Trophoblast cell (in vitro differentiated cells and primary cell): ENCODE measurements around the gene RWDD3.

Experiments
- DNase-seq, 2 donors: peaks; one replicate each; pipeline ENCODE4 v3.0.0-alpha.2; 2016
- H2AFZ ChIP-seq: 2 replicates; pipeline ENCODE4 v1.6.1; 2013; ENCODE audit warnings: low read length, moderate library complexity, mild to moderate bottlenecking; ENCODE audit not compliant: insufficient read depth, poor library complexity
- H2AK5ac ChIP-seq: 2 replicates; pipeline ENCODE4 v1.6.1; 2013; ENCODE audit warnings: mild to moderate bottlenecking, low read length
- H2BK120ac ChIP-seq: 2 replicates; pipeline ENCODE4 v1.6.1; 2013; ENCODE audit warnings: low read length, mild to moderate bottlenecking, moderate library complexity; ENCODE audit not compliant: insufficient read depth, poor library complexity
- H2BK12ac ChIP-seq: 2 replicates; pipeline ENCODE4 v1.6.1; 2013; ENCODE audit warnings: mild to moderate bottlenecking, low read length, moderate library complexity
- H2BK5ac ChIP-seq: 2 replicates; pipeline ENCODE4 v1.6.1; 2013; ENCODE audit warnings: low read length, low read depth, moderate library complexity, mild to moderate bottlenecking; ENCODE audit not compliant: poor library complexity
- H3K14ac ChIP-seq: 2 replicates; pipeline ENCODE4 v1.6.1; 2013; ENCODE audit warnings: mild to moderate bottlenecking, low read length
- H3K18ac ChIP-seq: 2 replicates; pipeline ENCODE4 v1.6.1; 2013; ENCODE audit warnings: mild to moderate bottlenecking, low read length
- H3K23ac ChIP-seq: 2 replicates; pipeline ENCODE4 v1.6.1; 2013; ENCODE audit warnings: low read length
- H3K27ac ChIP-seq: 2 replicates; pipeline ENCODE4 v1.5.1; 2013; ENCODE audit warnings: low read depth, mild to moderate bottlenecking, inconsistent platforms, low read length, moderate library complexity
- H3K27me3 ChIP-seq: 2 replicates; pipeline ENCODE4 v1.6.1; 2013; ENCODE audit warnings: inconsistent platforms, mild to moderate bottlenecking, low read length, moderate library complexity; ENCODE audit not compliant: insufficient read depth
- H3K36me3 ChIP-seq, 2 experiments: 1 replicate in 1 of 2; 2 replicates in 1 of 2; pipeline ENCODE4 v1.6.1; 2013; ENCODE audit warnings: low read length in 2 of 2, mild to moderate bottlenecking in 2 of 2, moderate library complexity in 1 of 2; ENCODE audit not compliant: insufficient read depth in 2 of 2, control insufficient read depth in 1 of 2
- H3K4ac ChIP-seq: 2 replicates; pipeline ENCODE4 v1.6.1; 2013; ENCODE audit warnings: low read depth, mild to moderate bottlenecking, low read length, moderate library complexity
- H3K4me1 ChIP-seq, 2 experiments: 1 replicate in 1 of 2; 2 replicates in 1 of 2; pipeline ENCODE4 v1.6.1; 2013; ENCODE audit warnings: low read length in 2 of 2, mild to moderate bottlenecking in 2 of 2, moderate library complexity in 1 of 2; ENCODE audit not compliant: insufficient read depth in 2 of 2, control insufficient read depth in 1 of 2
- H3K4me2 ChIP-seq: 2 replicates; pipeline ENCODE4 v1.6.1; 2013; ENCODE audit warnings: inconsistent platforms, mild to moderate bottlenecking, low read length, moderate library complexity
- H3K4me3 ChIP-seq: 2 replicates; pipeline ENCODE4 v1.5.1; 2013; ENCODE audit warnings: mild to moderate bottlenecking, low read depth, low read length, inconsistent platforms
- H3K79me1 ChIP-seq: one replicate; pipeline ENCODE4 v1.6.1; 2013; ENCODE audit warnings: low read length
- H3K79me2 ChIP-seq: 2 replicates; pipeline ENCODE4 v1.6.1; 2013; ENCODE audit warnings: low read length, mild to moderate bottlenecking; ENCODE audit not compliant: control insufficient read depth, insufficient read depth, poor library complexity
- H3K9ac ChIP-seq: 2 replicates; pipeline ENCODE4 v1.6.1; 2013; ENCODE audit warnings: mild to moderate bottlenecking, low read length
- H3K9me3 ChIP-seq: 2 replicates; pipeline ENCODE4 v1.6.1; 2013; ENCODE audit warnings: low read depth, mild to moderate bottlenecking, control low read depth, inconsistent platforms, low read length; ENCODE audit not compliant: insufficient read depth
- H4K12ac ChIP-seq: 2 replicates; pipeline ENCODE4 v1.6.1; 2013; ENCODE audit warnings: low read depth, mild to moderate bottlenecking, low read length, moderate library complexity
- H4K8ac ChIP-seq: 2 replicates; pipeline ENCODE4 v1.6.1; 2013; ENCODE audit warnings: low read depth, mild to moderate bottlenecking, low read length, moderate library complexity
- H4K91ac ChIP-seq: one replicate; pipeline ENCODE4 v1.6.1; 2013; ENCODE audit warnings: low read depth, mild to moderate bottlenecking, low read length, moderate library complexity
- WGBS: extraction: QIAGEN DNeasy Blood & Tissue Kit; methylation state at CpG from one replicate; pipeline ENCODE4 v1.1.7; 2013; ENCODE audit warnings: missing lambda C conversion rate; ENCODE audit not compliant: insufficient read length, insufficient coverage; ENCODE audit errors: extremely low coverage; 5-methylcytosine and 5-hydroxymethylcytosine counted together

The RWDD3 gene

DNA sequence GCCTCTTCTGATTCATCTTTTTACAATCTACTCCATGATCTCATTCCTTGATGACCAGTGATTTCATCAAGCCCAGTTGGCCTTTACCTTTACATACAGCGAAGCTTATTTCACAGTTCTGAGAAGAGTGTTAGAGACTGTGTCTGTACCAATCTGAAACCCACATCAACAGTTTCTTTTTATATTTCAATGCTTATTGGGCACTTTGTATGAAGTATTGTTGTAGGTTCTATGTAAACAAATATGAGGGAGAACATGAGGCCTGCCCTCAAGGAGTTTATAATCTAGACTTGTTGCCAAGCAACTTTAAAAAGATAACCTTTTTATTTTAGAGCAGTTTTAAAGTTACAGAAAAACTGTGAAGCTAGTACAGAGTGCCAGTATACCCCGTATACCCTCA is 27.5 kb upstream of the RWDD3 start:
- peak in 1 of 2 donors; percentile 3 for DNase-seq
- Histone ChIP-seq H3K23ac (no peak overlapping the region), H4K12ac (no peak overlapping the region)

DNA sequence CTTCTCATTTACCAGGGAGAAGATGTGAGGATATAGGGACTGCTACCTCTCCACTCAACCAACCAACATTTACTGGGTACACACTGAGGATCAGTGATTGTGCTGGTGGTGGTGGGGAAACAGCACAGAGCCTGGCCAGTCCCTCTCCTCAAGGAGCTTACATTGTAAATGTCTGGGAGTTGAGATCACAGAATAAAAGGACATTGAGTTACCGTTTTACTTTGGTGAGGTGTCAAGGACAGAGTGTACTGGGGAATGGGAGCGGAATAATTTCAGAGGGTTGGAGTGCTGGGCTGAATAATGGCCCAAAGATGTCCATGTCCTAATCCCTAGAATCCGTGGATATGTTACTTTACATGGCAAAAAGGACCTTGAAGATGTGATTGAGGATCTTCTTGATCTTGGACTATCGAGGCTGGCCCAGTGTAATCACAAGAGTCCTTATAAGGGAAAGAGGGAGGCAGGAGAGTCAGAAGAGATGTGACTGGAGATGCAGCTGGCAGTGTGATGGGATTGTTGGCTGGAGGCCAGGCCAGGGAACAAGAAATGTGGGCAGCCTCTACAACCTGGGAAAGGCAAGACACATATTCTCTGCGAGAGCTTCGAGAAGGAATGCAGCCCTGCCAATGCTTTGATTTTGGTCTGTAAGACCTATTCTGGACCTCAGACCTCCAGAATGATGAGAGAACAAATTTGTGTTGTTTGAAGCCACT is 26.6 kb upstream of the RWDD3 start:
- Histone ChIP-seq H2AFZ (no peak overlapping the region), H3K4ac (no peak overlapping the region), H2BK12ac (no peak overlapping the region), H3K4me3 (no peak overlapping the region), H3K18ac (no peak overlapping the region), H3K4me1 (no peaks in the 10 kb centered on the region), H4K8ac (no peak overlapping the region), H2BK5ac (no peak overlapping the region), H2AK5ac (no peak overlapping the region), H3K36me3 (no peaks in the 10 kb centered on the region), H3K27me3 (no peaks in the 10 kb centered on the region), H2BK120ac (no peak overlapping the region), H4K12ac (no peak overlapping the region), H3K27ac (no peak overlapping the region), H3K9ac (no peak overlapping the region), H3K4me2 (no peak overlapping the region), H3K79me2 (no peaks in the 10 kb centered on the region), H3K79me1 (no peaks in the 10 kb centered on the region), H3K9me3 (no peaks in the 10 kb centered on the region), H3K14ac (no peak overlapping the region), H3K23ac (no peak overlapping the region), H4K91ac (no peak overlapping the region)
- DNase-seq: no peak
- no CpG with 5 or more reads among the region's 6 CpGs for WGBS

More for the DNA sequence above, 27.5 kb upstream of the RWDD3 start:
- no peaks in the 10 kb centered on the region for H3K9me3 ChIP-seq
- H2BK120ac ChIP-seq: no peak overlapping the region
- no peaks in the 10 kb centered on the region for H3K4me1 ChIP-seq
- no peaks in the 10 kb centered on the region for H3K79me1 ChIP-seq
- H2BK5ac ChIP-seq: no peak overlapping the region
- H2AK5ac ChIP-seq: no peak overlapping the region
- no peak overlapping the region for H3K4me2 ChIP-seq
- H4K8ac ChIP-seq: no peak overlapping the region
- H2AFZ ChIP-seq: no peak overlapping the region
- WGBS: no CpG with 5 or more reads among the region's 2 CpGs
- H4K91ac ChIP-seq: no peak overlapping the region
- H3K27me3 ChIP-seq: no peaks in the 10 kb centered on the region
- no peak overlapping the region for H3K18ac ChIP-seq
- no peak overlapping the region for H3K4ac ChIP-seq
- no peak overlapping the region for H3K4me3 ChIP-seq
- no peak overlapping the region for H3K14ac ChIP-seq
- H3K36me3 ChIP-seq: no peaks in the 10 kb centered on the region
- no peak overlapping the region for H3K9ac ChIP-seq
- no peak overlapping the region for H3K27ac ChIP-seq
- no peaks in the 10 kb centered on the region for H3K79me2 ChIP-seq
- H2BK12ac ChIP-seq: no peak overlapping the region

DNA sequence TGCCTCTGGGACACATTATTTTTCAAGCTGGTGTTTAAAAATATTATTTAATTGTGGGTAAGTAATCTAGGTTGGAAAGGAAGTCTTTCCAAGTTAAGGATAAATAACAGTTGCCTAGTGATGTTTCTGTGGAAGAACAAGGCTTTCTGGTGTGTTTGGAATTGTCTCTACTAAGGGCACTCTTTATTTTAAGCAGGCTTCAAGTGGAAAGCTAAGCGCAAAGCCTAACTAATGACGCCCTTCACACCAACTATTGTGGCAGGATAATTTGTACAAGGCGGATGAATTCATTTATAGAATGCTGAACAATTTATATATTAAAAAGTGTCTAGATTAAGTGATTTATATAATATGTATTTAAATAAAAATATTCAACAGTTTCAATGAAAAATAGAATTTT is 25.1 kb upstream of the RWDD3 start:
- Histone ChIP-seq H3K27me3 (no peaks in the 10 kb centered on the region), H3K36me3 (no peaks in the 10 kb centered on the region), H3K4me2 (no peak overlapping the region), H3K4me3 (no peak overlapping the region), H3K14ac (no peak overlapping the region), H4K12ac (no peak overlapping the region), H3K79me1 (no peaks in the 10 kb centered on the region), H2BK12ac (no peak overlapping the region), H2AFZ (no peak overlapping the region), H3K23ac (no peak overlapping the region), H2BK120ac (no peak overlapping the region), H3K4ac (no peak overlapping the region), H3K18ac (no peak overlapping the region), H3K9me3 (no peaks in the 10 kb centered on the region), H2AK5ac (no peak overlapping the region), H2BK5ac (no peak overlapping the region), H3K27ac (no peak overlapping the region), H3K4me1 (no peaks in the 10 kb centered on the region), H4K91ac (no peak overlapping the region), H3K79me2 (no peaks in the 10 kb centered on the region), H3K9ac (no peak overlapping the region), H4K8ac (no peak overlapping the region)
- no peak for DNase-seq
- WGBS: no CpG with 5 or more reads among the region's 3 CpGs

DNA sequence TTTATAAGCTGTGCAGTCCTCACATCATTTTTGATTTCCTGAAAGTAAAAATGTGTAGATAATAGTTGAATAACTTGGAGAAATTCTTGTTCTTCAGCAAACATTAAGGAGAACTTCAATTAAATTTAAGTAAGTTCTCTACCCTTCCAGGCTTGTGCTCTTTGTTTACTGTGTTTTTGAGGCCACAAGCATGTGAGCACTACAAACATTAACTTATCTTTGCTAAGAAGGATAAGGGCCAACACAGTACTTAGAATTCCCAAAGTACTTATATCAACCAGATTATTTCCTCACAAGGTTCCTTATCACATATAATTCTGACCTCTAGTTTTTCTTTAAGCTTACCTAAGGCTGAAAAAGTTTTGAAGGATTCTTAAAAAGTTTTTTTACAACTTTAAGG is 24.7 kb upstream of the RWDD3 start:
- Histone ChIP-seq H3K9me3 (no peaks in the 10 kb centered on the region), H4K8ac (no peak overlapping the region), H3K4me2 (no peak overlapping the region), H3K4me3 (no peak overlapping the region), H3K27ac (no peak overlapping the region), H3K36me3 (no peaks in the 10 kb centered on the region), H3K9ac (no peak overlapping the region), H3K4me1 (no peaks in the 10 kb centered on the region), H3K79me2 (no peaks in the 10 kb centered on the region), H3K23ac (no peak overlapping the region), H3K79me1 (no peaks in the 10 kb centered on the region), H2BK12ac (no peak overlapping the region), H3K14ac (no peak overlapping the region), H2AFZ (no peak overlapping the region), H3K18ac (no peak overlapping the region), H2BK5ac (no peak overlapping the region), H3K27me3 (no peaks in the 10 kb centered on the region), H2AK5ac (no peak overlapping the region), H4K12ac (no peak overlapping the region), H4K91ac (no peak overlapping the region), H2BK120ac (no peak overlapping the region), H3K4ac (no peak overlapping the region)
- DNase-seq: no peak
